ENCODE measurements around the gene GFOD1.

DNA sequence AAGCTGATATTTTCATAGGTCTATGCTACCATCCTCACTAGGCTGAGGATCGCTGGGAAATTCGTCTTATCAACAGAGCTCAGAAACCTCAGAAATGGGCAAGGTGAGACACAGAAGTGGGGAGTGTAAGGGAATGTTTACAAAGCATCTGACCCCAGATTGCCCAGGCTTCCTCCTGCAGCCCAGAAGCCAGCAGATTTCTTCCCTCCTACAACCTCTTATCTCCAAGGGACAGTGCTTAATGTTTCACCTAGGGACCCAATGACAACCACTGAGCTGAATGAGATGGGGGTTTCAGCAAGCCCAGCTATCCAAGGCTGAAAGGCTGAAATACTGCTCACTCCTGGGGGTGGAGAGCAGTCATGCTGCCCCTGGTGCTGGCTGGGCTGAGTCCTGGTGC, 106.6 kb downstream of the GFOD1 start:
- TF ChIP-seq, protein P1, sequence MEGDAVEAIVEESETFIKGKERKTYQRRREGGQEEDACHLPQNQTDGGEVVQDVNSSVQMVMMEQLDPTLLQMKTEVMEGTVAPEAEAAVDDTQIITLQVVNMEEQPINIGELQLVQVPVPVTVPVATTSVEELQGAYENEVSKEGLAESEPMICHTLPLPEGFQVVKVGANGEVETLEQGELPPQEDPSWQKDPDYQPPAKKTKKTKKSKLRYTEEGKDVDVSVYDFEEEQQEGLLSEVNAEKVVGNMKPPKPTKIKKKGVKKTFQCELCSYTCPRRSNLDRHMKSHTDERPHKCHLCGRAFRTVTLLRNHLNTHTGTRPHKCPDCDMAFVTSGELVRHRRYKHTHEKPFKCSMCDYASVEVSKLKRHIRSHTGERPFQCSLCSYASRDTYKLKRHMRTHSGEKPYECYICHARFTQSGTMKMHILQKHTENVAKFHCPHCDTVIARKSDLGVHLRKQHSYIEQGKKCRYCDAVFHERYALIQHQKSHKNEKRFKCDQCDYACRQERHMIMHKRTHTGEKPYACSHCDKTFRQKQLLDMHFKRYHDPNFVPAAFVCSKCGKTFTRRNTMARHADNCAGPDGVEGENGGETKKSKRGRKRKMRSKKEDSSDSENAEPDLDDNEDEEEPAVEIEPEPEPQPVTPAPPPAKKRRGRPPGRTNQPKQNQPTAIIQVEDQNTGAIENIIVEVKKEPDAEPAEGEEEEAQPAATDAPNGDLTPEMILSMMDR (IDR thresholded peaks at IDR 0.05) = no peak
- no peak for TF ChIP-seq POLR2A (IDR thresholded peaks at IDR 0.05)
